SK-N-SH (cell line): ENCODE measurements around the gene MTA3.

ENCODE experiments used
- CHD2 ChIP-seq: fragments of 150-350 bp; IDR thresholded peaks from 2 replicates; pipeline ENCODE4 v1.6.1; 2018; ENCODE audit warnings: low read length; ENCODE audit not compliant: partially characterized antibody
- CTCF ChIP-seq: fragments of 200-600 bp; sonication (generic); IDR thresholded peaks from 2 replicates; pipeline ENCODE4 v1.6.1; 2017; ENCODE audit warnings: antibody characterized with exemption, mild to moderate bottlenecking, moderate library complexity
- MEF2A ChIP-seq: IDR thresholded peaks from 2 replicates; pipeline ENCODE4 v1.4.0; 2012; ENCODE audit warnings: low read depth, borderline replicate concordance
- MXI1 ChIP-seq: IDR thresholded peaks from 2 replicates; pipeline ENCODE4 v1.6.1; 2012; ENCODE audit warnings: mild to moderate bottlenecking, low read depth, low read length, improper control_type of control experiment
- POLR2AphosphoS5 ChIP-seq: IDR thresholded peaks from 2 replicates; pipeline ENCODE4 v1.6.1; 2012; ENCODE audit warnings: low read depth, low read length
- RAD21 ChIP-seq: IDR thresholded peaks from 2 replicates; pipeline ENCODE4 v1.6.1; 2012; ENCODE audit warnings: mild to moderate bottlenecking, low read length
- RCOR1 ChIP-seq: fragments of 150-350 bp; IDR thresholded peaks from 2 replicates; pipeline ENCODE4 v1.6.1; 2017; ENCODE audit warnings: antibody characterized with exemption, low read length
- REST ChIP-seq: IDR thresholded peaks from 2 replicates; pipeline ENCODE4 v1.6.1; 2012; ENCODE audit warnings: mild to moderate bottlenecking, low read depth, low read length, moderate library complexity
- RXRA ChIP-seq: IDR thresholded peaks from 2 replicates; pipeline ENCODE4 v1.4.0; 2012; ENCODE audit warnings: low read depth, mild to moderate bottlenecking, borderline replicate concordance
- SIN3A ChIP-seq: IDR thresholded peaks from 2 replicates; pipeline ENCODE4 v1.6.1; 2012; ENCODE audit warnings: low read depth, mild to moderate bottlenecking, low read length, moderate library complexity, borderline replicate concordance
- TAF1 ChIP-seq: IDR thresholded peaks from 2 replicates; pipeline ENCODE4 v1.6.1; 2012; ENCODE audit warnings: low read depth, mild to moderate bottlenecking, low read length, moderate library complexity, borderline replicate concordance
- TCF12 ChIP-seq: IDR thresholded peaks from 2 replicates; pipeline ENCODE4 v1.4.0; 2012
- USF1 ChIP-seq: IDR thresholded peaks from 2 replicates; pipeline ENCODE4 v1.4.0; 2012; ENCODE audit warnings: low read depth, borderline replicate concordance

GRCh38 chr2:42588121-42588520 lies 19.7 kb downstream of the MTA3 start:
- TF ChIP-seq CTCF (no peak), REST (no peak), RXRA (no peak), RCOR1 (no peak), POLR2AphosphoS5 (no peak), RAD21 (no peak), MEF2A (no peak), USF1 (no peak), CHD2 (no peak), MXI1 (no peak), TAF1 (no peak), SIN3A (no peak), TCF12 (no peak)
